ENCODE measurements around the gene CACNA1S.

The CACNA1S gene

GRCh38 chr1:201090541-201090940 is 21.7 kb downstream of the CACNA1S start:
- no peak for DNase-seq

- DNase-seq = no peak
Observed at GRCh38 chr1:201089596-201089995, 22.6 kb downstream of the CACNA1S start.

GRCh38 chr1:201088901-201089525 is 23.2 kb downstream of the CACNA1S start:
- no peak for DNase-seq

GRCh38 chr1:201088395-201088794 is 23.8 kb downstream of the CACNA1S start:
- DNase-seq = no peak

DNA sequence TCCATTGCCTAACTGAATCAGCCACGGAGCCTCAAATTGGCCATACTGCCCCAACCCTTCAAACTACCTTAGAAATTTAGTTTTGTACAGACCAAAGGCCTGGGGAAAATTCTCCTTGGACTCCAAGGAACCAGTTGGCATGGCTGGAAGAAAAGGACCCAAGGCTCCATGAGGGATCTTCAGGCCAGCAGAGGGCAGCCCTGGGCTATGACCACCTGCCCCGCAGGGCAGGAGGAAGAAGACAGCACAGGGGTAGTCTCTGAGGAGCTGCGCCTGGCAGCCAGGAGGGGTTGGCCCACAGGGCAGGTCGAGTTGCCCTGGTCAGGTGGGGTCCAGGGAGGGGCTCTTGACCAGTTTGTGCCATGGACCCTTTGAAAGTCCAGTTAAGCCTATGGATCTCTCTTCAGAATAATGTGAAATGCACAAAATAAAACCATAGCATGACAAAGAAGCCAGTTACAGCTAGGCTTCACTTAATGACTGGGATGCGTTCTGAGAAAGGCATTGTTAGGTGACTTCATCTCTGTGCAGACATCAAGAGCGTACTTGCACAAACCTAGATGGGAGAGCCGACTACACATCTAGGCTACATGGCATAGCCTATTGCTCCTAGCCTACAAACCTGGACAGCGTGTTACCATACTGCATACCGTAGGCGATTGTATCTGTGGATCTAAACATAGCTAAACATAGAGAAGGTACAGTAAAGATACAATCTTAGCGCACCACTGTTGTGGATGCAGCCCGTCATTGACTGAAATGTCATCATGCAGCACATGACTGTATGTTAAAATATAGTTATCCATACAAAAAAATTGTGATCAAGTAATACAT is 26.1 kb downstream of the CACNA1S start:
- DNase-seq = no peak

DNA sequence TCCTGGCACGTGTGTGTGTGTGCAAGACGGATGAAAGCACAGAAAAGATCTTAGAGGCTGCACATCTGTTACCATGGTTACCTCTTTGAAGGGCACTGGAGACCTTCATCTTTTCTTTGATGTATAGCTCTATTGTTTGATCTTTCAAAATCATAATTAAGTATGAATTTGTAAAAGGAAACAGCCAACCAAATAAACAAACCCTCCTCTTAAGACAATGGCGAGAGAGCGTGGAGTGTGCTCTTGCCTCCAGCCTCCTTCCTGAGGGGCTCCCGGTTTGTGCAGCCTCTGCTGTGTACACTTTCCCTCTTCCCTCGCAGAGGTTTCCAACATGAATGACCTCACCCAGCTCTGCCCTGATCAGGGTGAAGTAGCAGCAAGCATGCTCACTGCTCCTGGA is 27.9 kb downstream of the CACNA1S start:
- no peak for DNase-seq

GRCh38 chr1:201083741-201084140 is 28.5 kb downstream of the CACNA1S start:
- no peak for DNase-seq

DNA sequence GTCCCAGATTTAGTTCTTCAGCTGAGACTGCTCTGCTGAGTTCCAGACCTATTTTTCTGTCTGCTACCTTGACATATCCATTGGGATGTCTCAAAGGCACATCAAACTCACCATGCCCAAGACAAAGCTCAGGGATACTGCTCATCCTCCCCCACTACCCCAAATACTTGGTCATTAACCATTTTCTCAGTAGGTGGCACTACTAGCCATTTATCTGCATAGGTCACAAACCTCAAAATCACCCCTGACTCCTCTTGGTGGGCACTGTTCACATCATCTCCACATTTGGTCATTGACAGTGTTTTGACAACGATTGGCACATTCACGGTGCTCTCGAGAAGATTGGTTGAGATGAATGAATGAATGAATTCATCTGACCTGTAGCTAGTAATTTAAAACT is 32.1 kb downstream of the CACNA1S start:
- no peak for DNase-seq

DNA sequence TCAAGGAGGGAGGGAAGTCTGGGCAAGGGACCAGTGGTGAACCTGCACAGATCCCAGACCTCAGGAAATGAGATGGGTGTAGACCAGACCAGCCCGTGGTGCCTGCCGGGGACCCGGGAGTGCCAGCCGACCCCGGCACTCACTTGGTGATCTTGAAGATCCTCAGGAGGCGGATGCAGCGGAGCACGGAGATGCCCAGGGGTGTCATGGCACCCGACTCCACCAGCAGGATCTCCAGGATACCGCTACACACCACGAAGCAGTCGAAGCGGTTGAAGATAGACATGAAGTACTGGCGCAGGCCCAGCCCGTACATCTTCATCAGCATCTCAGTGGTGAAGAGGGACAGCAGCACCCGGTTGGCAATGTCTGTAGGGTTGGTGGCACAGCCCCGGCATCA is 34.5 kb downstream of the CACNA1S start:
- no peak for DNase-seq

- no peak for DNase-seq
Observed at GRCh38 chr1:201077116-201077515, 35.1 kb downstream of the CACNA1S start.

GRCh38 chr1:201076092-201076491 is 36.1 kb downstream of the CACNA1S start:
- no peak for DNase-seq

GRCh38 chr1:201074018-201074417 is 38.2 kb downstream of the CACNA1S start:
- no peak for DNase-seq

GRCh38 chr1:201072922-201073321 is 39.3 kb downstream of the CACNA1S start:
- no peak for DNase-seq

GRCh38 chr1:201072149-201072548 is 40.1 kb downstream of the CACNA1S start:
- no peak for DNase-seq

DNA sequence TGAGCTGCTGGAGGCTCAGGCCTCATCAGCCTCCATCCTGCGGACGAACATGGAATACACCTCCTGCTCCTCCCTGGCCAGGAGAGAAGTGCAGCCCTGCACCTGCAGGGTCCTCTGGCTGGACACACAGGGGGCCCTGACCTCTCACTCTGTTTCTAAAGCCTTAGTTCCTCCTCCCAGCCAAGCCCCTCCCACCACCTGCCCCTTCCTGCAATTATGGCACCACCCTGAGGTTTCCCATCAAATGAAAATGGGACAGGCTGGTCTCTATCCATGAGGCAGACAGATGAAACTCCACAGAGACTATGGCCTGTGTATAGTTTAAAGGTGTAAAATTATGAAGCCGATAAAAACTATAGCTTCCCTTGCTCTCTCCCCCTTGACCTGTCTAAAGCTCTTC is 42.6 kb downstream of the CACNA1S start:
- DNase-seq = no peak

- no peak for DNase-seq
Observed at GRCh38 chr1:201068976-201069375, 43.2 kb downstream of the CACNA1S start.

GRCh38 chr1:201066986-201067385 is 45.2 kb downstream of the CACNA1S start:
- DNase-seq = no peak

- no peak for DNase-seq
Observed at GRCh38 chr1:201065686-201066085, 46.5 kb downstream of the CACNA1S start.

DNA sequence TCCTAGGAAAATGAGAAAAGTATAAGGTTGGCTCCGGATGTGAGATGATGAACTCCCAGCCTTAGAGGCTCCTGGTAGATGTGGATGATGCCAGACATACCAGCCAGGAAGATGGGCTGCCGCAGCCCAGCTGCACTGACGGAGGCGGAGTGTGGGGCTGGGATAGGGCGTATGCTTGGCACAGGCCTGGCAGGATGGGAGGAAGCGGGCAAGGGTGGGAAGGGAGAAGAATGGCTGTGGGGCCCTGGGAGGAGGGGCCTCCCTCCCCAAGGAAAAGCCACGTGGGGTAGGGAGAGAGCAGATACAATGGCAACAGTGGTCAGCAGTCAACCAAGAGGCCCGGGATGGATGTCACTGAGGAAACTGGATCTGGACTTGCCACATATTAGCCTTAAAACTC is 47.4 kb downstream of the CACNA1S start:
- no peak for DNase-seq

GRCh38 chr1:201063145-201063544 is 49.1 kb downstream of the CACNA1S start:
- no peak for DNase-seq

DNA sequence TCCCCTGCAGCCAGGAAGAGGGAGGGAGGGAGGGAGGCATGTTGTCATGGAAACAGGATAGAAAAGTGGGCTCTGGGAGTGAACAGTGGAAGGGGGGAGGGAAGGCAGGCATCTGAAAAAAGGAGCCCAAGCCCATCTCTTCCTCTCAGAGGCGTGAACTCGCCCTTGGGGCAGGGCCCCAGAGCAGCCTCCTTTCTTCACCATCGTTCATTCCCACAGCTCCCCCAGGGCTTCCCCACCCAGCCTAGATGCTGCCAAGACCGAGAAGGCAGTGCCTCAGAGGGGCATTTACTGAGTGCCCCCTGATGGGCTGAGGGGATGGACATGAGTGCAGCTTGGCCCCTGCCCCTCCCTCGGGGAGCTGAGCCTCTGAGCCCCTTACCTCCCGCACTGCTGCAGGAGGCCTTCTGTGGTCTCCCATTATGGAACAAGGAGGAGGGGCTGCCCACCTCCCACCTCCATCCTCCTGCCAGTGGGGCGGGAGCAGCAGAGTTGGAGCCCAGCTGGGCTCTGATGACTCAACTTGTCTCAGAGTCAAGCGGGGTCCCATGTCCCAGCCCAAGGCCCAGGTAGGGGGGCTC is 49.6 kb downstream of the CACNA1S start:
- DNase-seq = no peak

DNA sequence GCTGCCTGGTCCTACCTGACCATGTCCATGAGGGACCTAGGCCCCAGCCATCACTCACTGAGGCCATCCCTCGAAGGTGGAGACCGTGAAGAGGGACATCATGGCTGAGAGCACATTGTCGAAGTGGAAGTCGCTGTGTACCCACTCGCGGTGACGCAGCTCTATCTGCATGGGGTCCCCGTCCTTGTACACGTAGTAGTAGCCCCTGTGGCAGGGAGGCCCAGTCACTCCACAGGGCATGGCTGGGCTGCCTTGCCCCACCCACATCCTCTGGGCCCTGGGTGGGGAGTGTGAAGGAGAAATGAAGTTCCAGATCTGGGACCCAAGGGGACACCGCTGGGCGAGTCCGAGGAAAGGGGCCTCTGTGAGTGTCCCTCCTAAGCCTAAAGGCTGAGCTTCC is 50.3 kb downstream of the CACNA1S start:
- DNase-seq = no peak

GRCh38 chr1:201061049-201061448 is 51.2 kb downstream of the CACNA1S start:
- DNase-seq = no peak

DNA sequence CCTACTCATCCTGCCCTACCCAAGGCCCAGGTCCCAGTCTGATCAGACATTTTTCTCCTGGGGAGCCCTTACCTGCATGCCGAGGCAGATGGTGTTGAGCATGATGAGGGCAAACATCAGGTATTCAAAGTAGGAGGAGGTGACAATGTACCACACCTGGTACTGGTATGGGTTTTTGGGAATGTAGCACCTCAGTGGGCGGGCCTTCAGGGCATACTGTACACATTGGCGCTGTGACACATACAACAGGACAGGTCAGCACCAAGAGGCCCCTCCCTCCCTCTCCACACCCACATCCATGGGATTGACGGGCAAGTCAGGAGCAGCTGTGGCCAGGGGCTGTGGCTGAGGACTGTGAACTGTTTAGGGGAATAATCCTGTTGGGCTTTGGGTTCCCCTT is 51.6 kb downstream of the CACNA1S start:
- no peak for DNase-seq
